ENCODE data around the gene CANX. TPM values are rescaled to one million over a fixed set of nuclear protein-coding genes. Genes with fewer than 3 reads are reported as not detected.
A peak's percentile ranks its signal among the peaks of the same experiment; 100 is the strongest.

Gene CANX
- total and polyA plus RNA-seq, 9 of the 15 experiments (the other 6 are each of a cell fraction or from before 2014, with no cell fraction given): 155 to 893 (median 589) TPM

DNA sequence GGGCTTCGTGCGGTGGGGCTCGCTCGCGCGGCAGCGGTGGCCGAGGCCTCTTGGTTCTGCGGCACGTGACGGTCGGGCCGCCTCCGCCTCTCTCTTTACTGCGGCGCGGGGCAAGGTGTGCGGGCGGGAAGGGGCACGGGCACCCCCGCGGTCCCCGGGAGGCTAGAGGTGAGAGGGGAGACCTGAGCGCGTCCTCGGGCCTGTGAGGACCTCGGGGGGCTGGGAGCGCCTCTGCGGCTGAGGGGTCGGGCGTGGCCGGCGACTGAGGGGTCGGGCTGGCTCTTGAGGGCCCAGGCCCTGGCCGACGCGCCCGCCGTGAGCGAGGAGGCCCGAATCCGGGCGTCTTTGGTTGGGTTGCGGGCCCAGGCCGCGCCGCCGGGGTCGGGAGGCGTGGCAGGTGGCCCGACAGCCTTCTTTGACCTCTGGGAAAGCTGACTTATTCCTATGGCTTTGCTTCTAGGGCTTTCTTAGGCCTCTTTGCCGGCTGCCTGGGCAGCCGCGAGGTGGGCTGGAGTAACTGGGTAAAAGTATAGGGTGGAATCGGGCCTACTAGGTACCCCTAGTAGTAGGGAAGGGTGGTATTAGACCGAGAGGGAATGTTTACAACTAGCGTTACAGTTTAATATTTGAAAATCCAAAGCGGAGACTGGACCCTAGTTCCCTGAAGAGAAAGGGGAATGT is at the start of gene CANX (continued):
- no peak for TF ChIP-seq THRA (IDR thresholded peaks at IDR 0.05)
- no peak for TF ChIP-seq CREB3 (tag; conservative IDR thresholded peaks at IDR 0.05; ENCODE audit: low read depth)
- no peak for TF ChIP-seq HDAC6 (IDR thresholded peaks at IDR 0.05; ENCODE audit: low read depth, low read length)
- TF ChIP-seq KDM2B (CRISPR knock-in tag; IDR thresholded peaks at IDR 0.05): no peak
- TF ChIP-seq, protein P1, sequence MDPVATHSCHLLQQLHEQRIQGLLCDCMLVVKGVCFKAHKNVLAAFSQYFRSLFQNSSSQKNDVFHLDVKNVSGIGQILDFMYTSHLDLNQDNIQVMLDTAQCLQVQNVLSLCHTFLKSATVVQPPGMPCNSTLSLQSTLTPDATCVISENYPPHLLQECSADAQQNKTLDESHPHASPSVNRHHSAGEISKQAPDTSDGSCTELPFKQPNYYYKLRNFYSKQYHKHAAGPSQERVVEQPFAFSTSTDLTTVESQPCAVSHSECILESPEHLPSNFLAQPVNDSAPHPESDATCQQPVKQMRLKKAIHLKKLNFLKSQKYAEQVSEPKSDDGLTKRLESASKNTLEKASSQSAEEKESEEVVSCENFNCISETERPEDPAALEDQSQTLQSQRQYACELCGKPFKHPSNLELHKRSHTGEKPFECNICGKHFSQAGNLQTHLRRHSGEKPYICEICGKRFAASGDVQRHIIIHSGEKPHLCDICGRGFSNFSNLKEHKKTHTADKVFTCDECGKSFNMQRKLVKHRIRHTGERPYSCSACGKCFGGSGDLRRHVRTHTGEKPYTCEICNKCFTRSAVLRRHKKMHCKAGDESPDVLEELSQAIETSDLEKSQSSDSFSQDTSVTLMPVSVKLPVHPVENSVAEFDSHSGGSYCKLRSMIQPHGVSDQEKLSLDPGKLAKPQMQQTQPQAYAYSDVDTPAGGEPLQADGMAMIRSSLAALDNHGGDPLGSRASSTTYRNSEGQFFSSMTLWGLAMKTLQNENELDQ (CRISPR knock-in tag; IDR thresholded peaks at IDR 0.05; ENCODE audit: borderline replicate concordance): 0 out of 2 replicates have a peak, but pooled peaks have one; percentile 69
- TF ChIP-seq USF2 (CRISPR knock-in tag; IDR thresholded peaks at IDR 0.05): peak; percentile 94
- no peak for TF ChIP-seq NCOA2 (IDR thresholded peaks at IDR 0.05; ENCODE audit: partially characterized antibody in 2 of 2)
- peak; percentile 73; the same call in 1 of the 2 replicates for TF ChIP-seq KLF13 (tag; IDR thresholded peaks at IDR 0.05; ENCODE audit: borderline replicate concordance, low read depth)
- no peak for TF ChIP-seq ZNF707 (CRISPR knock-in tag; conservative IDR thresholded peaks at IDR 0.05)
- TF ChIP-seq GATAD2A (IDR thresholded peaks at IDR 0.05): 0 out of 2 replicates have a peak, but pooled peaks have one; percentile 15
- no peak for TF ChIP-seq CBX5 (IDR thresholded peaks at IDR 0.05; ENCODE audit: borderline replicate concordance, low read depth)
- TF ChIP-seq ZSCAN29 (IDR thresholded peaks at IDR 0.05): no peak
- TF ChIP-seq KAT2B (IDR thresholded peaks at IDR 0.05; ENCODE audit: low read depth, low read length): no peak
- TF ChIP-seq GTF2F1 (IDR thresholded peaks at IDR 0.05; ENCODE audit: low read depth, low read length): peak; percentile 68; the same call in 1 of the 2 replicates
- no peak for TF ChIP-seq CBX8 (IDR thresholded peaks at IDR 0.05; ENCODE audit: borderline replicate concordance, extremely low read depth, low read depth, low read length, poor library complexity, severe bottlenecking)
- no peak for TF ChIP-seq ZSCAN32 (CRISPR knock-in tag; IDR thresholded peaks at IDR 0.05)
- TF ChIP-seq, protein P2, sequence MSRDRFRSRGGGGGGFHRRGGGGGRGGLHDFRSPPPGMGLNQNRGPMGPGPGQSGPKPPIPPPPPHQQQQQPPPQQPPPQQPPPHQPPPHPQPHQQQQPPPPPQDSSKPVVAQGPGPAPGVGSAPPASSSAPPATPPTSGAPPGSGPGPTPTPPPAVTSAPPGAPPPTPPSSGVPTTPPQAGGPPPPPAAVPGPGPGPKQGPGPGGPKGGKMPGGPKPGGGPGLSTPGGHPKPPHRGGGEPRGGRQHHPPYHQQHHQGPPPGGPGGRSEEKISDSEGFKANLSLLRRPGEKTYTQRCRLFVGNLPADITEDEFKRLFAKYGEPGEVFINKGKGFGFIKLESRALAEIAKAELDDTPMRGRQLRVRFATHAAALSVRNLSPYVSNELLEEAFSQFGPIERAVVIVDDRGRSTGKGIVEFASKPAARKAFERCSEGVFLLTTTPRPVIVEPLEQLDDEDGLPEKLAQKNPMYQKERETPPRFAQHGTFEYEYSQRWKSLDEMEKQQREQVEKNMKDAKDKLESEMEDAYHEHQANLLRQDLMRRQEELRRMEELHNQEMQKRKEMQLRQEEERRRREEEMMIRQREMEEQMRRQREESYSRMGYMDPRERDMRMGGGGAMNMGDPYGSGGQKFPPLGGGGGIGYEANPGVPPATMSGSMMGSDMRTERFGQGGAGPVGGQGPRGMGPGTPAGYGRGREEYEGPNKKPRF (IDR thresholded peaks at IDR 0.05; ENCODE audit: low read depth, low read length): no peak
- no peak for TF ChIP-seq ZKSCAN3 (CRISPR knock-in tag; IDR thresholded peaks at IDR 0.05)
- no peak for TF ChIP-seq ZNF146 (CRISPR knock-in tag; IDR thresholded peaks at IDR 0.05; ENCODE audit: unreplicated experiment)
- no peak for TF ChIP-seq BCL6 (CRISPR knock-in tag; IDR thresholded peaks at IDR 0.05)
